Measurements from ENCODE around the gene MDK. TPM values are rescaled to one million over a fixed set of nuclear protein-coding genes. Genes with fewer than 3 reads are reported as not detected.
A peak's percentile ranks its signal among the peaks of the same experiment; 100 is the strongest.

Gene MDK
- polyA plus RNA-seq, 1 donor from 2014 or later = 0.60 TPM

GRCh38 chr11:46388619-46389449 lies 7.4 kb downstream of the MDK start:
- Mint-ChIP-seq H3K27me3 (peaks cover 60% of the 10 kb centered on the region), H3K4me3 (peak overlapping the region in 2 of 4 donors; percentile 23 to 58), H3K9me3 (no peaks in the 10 kb centered on the region), H3K36me3 (peaks cover 2% of the 10 kb centered on the region), H3K4me1 (peaks cover 0 to 15% (median 13%) of the 10 kb centered on the region in 3 donors), H3K27ac (no peak overlapping the region)

GRCh38 chr11:46389450-46390330 lies 8.2 kb downstream of the MDK start:
- Mint-ChIP-seq H3K36me3 (peaks cover 2% of the 10 kb centered on the region), H3K27ac (peak overlapping the region in 1 of 3 donors; percentile 75), H3K4me3 (peak overlapping the region in 3 of 4 donors; percentile 58 to 82 (median 78)), H3K9me3 (no peaks in the 10 kb centered on the region), H3K4me1 (peaks cover 0 to 15% (median 13%) of the 10 kb centered on the region in 3 donors), H3K27me3 (peaks cover 54% of the 10 kb centered on the region)

- H3K4me1 Mint-ChIP-seq = peaks cover 0 to 15% (median 13%) of the 10 kb centered on the region in 3 donors
- peaks cover 2% of the 10 kb centered on the region for H3K36me3 Mint-ChIP-seq
- H3K4me3 Mint-ChIP-seq = peak overlapping the region in 2 of 4 donors; percentile 63 to 78
- no peaks in the 10 kb centered on the region for H3K9me3 Mint-ChIP-seq
- H3K27ac Mint-ChIP-seq = peak overlapping the region in 1 of 3 donors; percentile 75
- H3K27me3 Mint-ChIP-seq = peaks cover 49% of the 10 kb centered on the region
These were observed 9.1 kb downstream of the MDK start for GRCh38 chr11:46390331-46391171.

- Mint-ChIP-seq H3K36me3 (peaks cover 2% of the 10 kb centered on the region), H3K4me1 (peaks cover 0 to 15% (median 13%) of the 10 kb centered on the region in 3 donors), H3K9me3 (no peaks in the 10 kb centered on the region), H3K4me3 (peak overlapping the region in 1 of 4 donors; percentile 17), H3K27me3 (peaks cover 43% of the 10 kb centered on the region), H3K27ac (no peak overlapping the region)
These were observed 9.7 kb downstream of the MDK start for GRCh38 chr11:46391186-46391577.

- Mint-ChIP-seq H3K9me3 (no peaks in the 10 kb centered on the region), H3K4me1 (peaks cover 0 to 13% (median 10%) of the 10 kb centered on the region in 3 donors), H3K27ac (peak within 1 kb of the TSS in 1 of 3 donors; percentile 45), H3K27me3 (peaks cover 37% of the 10 kb centered on the region), H3K4me3 (peak within 1 kb of the TSS in 3 of 4 donors; percentile 39 to 74 (median 58)), H3K36me3 (no peaks in the 10 kb centered on the region)
These were observed 10.3 kb downstream of the MDK start, which contains the start of gene CHRM4 for GRCh38 chr11:46391578-46392420. CHRM4 (minus strand) TSS chr11:46391776; CDS start chr11:46386557, 5,219 bp downstream.

GRCh38 chr11:46392421-46393230 lies 11.2 kb downstream of the MDK start:
- Mint-ChIP-seq H3K4me1 (peaks cover 0 to 13% (median 10%) of the 10 kb centered on the region in 3 donors), H3K4me3 (peak overlapping the region; percentile 13 to 74 (median 48)), H3K27ac (peak overlapping the region in 1 of 3 donors; percentile 33), H3K36me3 (no peaks in the 10 kb centered on the region), H3K9me3 (no peaks in the 10 kb centered on the region), H3K27me3 (peaks cover 31% of the 10 kb centered on the region)

- Mint-ChIP-seq H3K27ac (peak overlapping the region in 2 of 3 donors; percentile 33 to 65), H3K36me3 (no peaks in the 10 kb centered on the region), H3K4me3 (peak overlapping the region in 3 of 4 donors; percentile 39 to 74 (median 58)), H3K4me1 (peaks cover 0 to 13% (median 10%) of the 10 kb centered on the region in 3 donors), H3K9me3 (no peaks in the 10 kb centered on the region), H3K27me3 (peaks cover 30% of the 10 kb centered on the region)
These were observed 11.8 kb downstream of the MDK start for GRCh38 chr11:46393231-46393616.

GRCh38 chr11:46393759-46394158 lies 12.3 kb downstream of the MDK start:
- H3K27ac Mint-ChIP-seq = peak overlapping the region in 1 of 3 donors; percentile 65
- peaks cover 25% of the 10 kb centered on the region for H3K27me3 Mint-ChIP-seq
- H3K9me3 Mint-ChIP-seq = no peaks in the 10 kb centered on the region
- H3K4me1 Mint-ChIP-seq = peaks cover 0 to 11% (median 10%) of the 10 kb centered on the region in 3 donors
- peak overlapping the region in 1 of 4 donors; percentile 39 for H3K4me3 Mint-ChIP-seq
- H3K36me3 Mint-ChIP-seq = no peaks in the 10 kb centered on the region

- Mint-ChIP-seq H3K9me3 (no peaks in the 10 kb centered on the region), H3K4me1 (peaks cover 0 to 7% (median 5%) of the 10 kb centered on the region in 3 donors), H3K4me3 (no peak overlapping the region), H3K27me3 (peaks cover 7% of the 10 kb centered on the region), H3K27ac (peak overlapping the region in 1 of 3 donors; percentile 50), H3K36me3 (peaks cover 6% of the 10 kb centered on the region)
These were observed 16.1 kb downstream of the MDK start for GRCh38 chr11:46397526-46397925.

GRCh38 chr11:46402957-46403902 lies 21.8 kb downstream of the MDK start:
- H3K9me3 Mint-ChIP-seq = no peaks in the 10 kb centered on the region
- H3K4me3 Mint-ChIP-seq = no peak overlapping the region
- H3K36me3 Mint-ChIP-seq = peaks cover 26% of the 10 kb centered on the region
- H3K27me3 Mint-ChIP-seq = no peaks in the 10 kb centered on the region
- H3K4me1 Mint-ChIP-seq = no peaks in the 10 kb centered on the region
- H3K27ac Mint-ChIP-seq = peak overlapping the region in 1 of 3 donors; percentile 67

- no peaks in the 10 kb centered on the region for H3K27me3 Mint-ChIP-seq
- H3K9me3 Mint-ChIP-seq = no peaks in the 10 kb centered on the region
- no peak overlapping the region for H3K27ac Mint-ChIP-seq
- no peaks in the 10 kb centered on the region for H3K4me1 Mint-ChIP-seq
- peaks cover 29% of the 10 kb centered on the region for H3K36me3 Mint-ChIP-seq
- H3K4me3 Mint-ChIP-seq = no peak overlapping the region
These were observed 23.1 kb downstream of the MDK start for GRCh38 chr11:46404476-46405017.

- peaks cover 27% of the 10 kb centered on the region for H3K36me3 Mint-ChIP-seq
- H3K4me1 Mint-ChIP-seq = no peaks in the 10 kb centered on the region
- no peak overlapping the region for H3K27ac Mint-ChIP-seq
These were observed 26.2 kb downstream of the MDK start for GRCh38 chr11:46407635-46408034.

More at GRCh38 chr11:46407635-46408034, 26.2 kb downstream of the MDK start:
- H3K4me3 Mint-ChIP-seq = no peak overlapping the region
- no peaks in the 10 kb centered on the region for H3K9me3 Mint-ChIP-seq
- no peaks in the 10 kb centered on the region for H3K27me3 Mint-ChIP-seq
